Bronchial epithelial cell (primary cell): Measurements from ENCODE around the gene FNIP2. TPM values are rescaled to one million over a fixed set of nuclear protein-coding genes. Genes with fewer than 3 reads are reported as not detected.

Experiments used
- DNase-seq: peaks from one replicate; pipeline ENCODE4 v3.0.0-alpha.2; 2010; ENCODE audit warnings: low read depth
- FAIRE-seq: peaks from 2 replicates; lab custom pipeline; 2011; peaks lifted over from hg19 to GRCh38; lab: Jason Lieb, UNC
- H3K27me3 ChIP-seq: 2 replicates; pipeline ENCODE4 v1.5.1; 2011; ENCODE audit warnings: low read length; ENCODE audit not compliant: control insufficient read depth, insufficient read depth
- H3K36me3 ChIP-seq: 2 replicates; pipeline ENCODE4 v1.5.1; 2011; ENCODE audit warnings: low read length; ENCODE audit not compliant: control insufficient read depth, insufficient read depth
- H3K4me3 ChIP-seq: 2 replicates; pipeline ENCODE4 v1.5.1; 2011; ENCODE audit warnings: mild to moderate bottlenecking, low read depth, low read length, control low read depth
- total RNA-seq: library from RNA; depleted of rRNA; stranded (reverse); fragments of >200 nt; gene quantifications from 2 replicates; pipeline ENCODE4 v1.2.1, GENCODE V29; 2014
- TF ChIP-seq, protein P1 (sequence below): IDR thresholded peaks from 2 replicates; pipeline ENCODE4 v1.5.1; 2011; ENCODE audit warnings: mild to moderate bottlenecking, moderate library complexity, low read length, control low read depth, inconsistent platforms; ENCODE audit not compliant: insufficient read depth, severe bottlenecking

Gene FNIP2
- total RNA-seq, 1 donor from 2014 or later: 16.6 TPM

DNA sequence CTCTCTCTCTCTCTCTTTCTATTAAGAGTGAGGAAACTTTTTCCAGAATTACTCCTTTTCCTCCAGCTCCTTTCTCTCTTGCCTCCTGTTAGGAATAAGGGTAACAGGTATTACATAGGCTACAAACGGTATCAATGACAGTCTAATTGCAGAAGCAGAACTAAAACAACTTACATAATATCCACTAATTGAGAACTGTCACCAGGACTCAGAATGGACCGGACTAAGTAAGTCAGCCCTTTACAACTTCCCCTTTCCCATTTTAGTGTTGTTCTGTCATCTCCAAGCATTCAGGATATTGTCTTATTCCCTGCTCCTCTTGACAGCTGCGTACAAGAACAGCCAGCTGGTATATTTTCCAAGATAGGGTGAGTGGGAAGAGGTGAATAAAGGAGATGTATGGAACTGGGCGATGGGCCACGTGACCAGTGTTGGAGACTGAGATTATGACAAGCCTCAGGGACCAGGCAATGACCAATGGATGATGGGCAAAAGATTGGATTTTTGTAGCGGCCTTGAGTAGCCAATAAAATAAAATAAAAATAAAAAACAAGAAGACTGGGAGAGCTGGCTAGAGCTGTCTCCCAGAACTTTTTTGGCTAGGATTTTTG lies 2.3 kb upstream of the FNIP2 start:
- H3K36me3 ChIP-seq: no peaks in the 10 kb centered on the region
- no peak for DNase-seq
- FAIRE-seq: no peak
- H3K27me3 ChIP-seq: no peaks in the 10 kb centered on the region
- H3K4me3 ChIP-seq: no peak overlapping the region
- TF ChIP-seq, protein P1, sequence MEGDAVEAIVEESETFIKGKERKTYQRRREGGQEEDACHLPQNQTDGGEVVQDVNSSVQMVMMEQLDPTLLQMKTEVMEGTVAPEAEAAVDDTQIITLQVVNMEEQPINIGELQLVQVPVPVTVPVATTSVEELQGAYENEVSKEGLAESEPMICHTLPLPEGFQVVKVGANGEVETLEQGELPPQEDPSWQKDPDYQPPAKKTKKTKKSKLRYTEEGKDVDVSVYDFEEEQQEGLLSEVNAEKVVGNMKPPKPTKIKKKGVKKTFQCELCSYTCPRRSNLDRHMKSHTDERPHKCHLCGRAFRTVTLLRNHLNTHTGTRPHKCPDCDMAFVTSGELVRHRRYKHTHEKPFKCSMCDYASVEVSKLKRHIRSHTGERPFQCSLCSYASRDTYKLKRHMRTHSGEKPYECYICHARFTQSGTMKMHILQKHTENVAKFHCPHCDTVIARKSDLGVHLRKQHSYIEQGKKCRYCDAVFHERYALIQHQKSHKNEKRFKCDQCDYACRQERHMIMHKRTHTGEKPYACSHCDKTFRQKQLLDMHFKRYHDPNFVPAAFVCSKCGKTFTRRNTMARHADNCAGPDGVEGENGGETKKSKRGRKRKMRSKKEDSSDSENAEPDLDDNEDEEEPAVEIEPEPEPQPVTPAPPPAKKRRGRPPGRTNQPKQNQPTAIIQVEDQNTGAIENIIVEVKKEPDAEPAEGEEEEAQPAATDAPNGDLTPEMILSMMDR: no peak

DNA sequence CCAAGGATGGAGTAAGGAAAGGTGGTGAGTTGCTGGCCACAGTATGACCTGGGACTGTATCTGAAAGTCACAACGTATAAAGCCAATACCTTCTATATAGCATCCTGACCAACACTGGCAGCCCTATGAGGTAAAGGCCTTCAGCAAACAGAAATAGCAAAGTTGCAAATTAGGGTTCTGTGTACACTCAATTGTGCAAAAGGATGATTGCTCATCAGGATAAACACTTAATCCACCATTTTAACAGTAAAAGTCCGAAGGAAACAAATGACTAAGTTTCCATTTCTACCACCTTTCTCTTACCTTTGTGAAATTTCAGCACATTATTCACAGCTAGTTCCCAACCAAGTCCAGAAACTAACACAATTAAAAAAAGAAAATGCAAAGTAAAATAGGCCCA lies 1.4 kb upstream of the FNIP2 start:
- no peak overlapping the region for H3K4me3 ChIP-seq
- no peaks in the 10 kb centered on the region for H3K36me3 ChIP-seq
- TF ChIP-seq, protein P1: no peak
- FAIRE-seq: no peak
- H3K27me3 ChIP-seq: no peaks in the 10 kb centered on the region
- peak; percentile 49 for DNase-seq

DNA sequence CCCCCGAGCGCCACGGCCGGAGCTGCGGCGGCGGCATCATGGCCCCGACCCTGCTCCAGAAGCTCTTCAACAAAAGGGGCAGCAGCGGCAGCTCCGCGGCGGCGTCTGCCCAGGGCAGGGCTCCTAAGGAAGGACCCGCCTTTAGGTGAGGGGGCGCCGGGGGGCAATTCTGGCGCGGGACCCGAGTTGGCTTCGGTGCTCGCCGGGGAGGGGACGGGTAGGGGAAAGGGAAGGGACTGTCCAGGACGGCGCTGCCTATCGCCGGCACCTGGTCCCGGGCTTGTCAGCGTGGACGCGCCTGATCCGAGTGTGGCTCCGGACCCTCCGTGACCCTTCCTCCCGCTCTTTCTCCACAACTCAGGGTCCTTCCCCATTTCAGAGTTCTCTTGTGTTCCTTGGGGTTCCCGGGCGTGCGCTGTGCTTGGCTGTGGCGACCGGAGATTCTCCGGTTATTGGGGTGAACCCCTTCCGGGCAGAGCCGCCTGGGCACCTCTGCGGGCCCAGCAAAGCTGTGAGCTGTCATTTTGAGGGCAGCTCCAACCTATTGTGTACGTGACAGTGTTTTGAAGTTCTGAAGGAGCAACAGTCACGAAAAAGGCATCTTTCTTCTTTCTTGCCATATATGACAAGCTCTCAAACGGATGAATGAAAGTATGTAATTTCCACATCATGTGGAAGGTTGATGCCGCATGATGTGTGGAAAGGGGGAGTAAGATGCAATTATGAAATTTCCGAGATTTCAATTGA lies 522 bp downstream of the FNIP2 start:
- no peaks in the 10 kb centered on the region for H3K36me3 ChIP-seq
- H3K27me3 ChIP-seq: no peaks in the 10 kb centered on the region
- TF ChIP-seq, protein P1: no peak
- DNase-seq (peak; percentile 45), FAIRE-seq (no peak)
- H3K4me3 ChIP-seq: peak overlapping the region; percentile 95

DNA sequence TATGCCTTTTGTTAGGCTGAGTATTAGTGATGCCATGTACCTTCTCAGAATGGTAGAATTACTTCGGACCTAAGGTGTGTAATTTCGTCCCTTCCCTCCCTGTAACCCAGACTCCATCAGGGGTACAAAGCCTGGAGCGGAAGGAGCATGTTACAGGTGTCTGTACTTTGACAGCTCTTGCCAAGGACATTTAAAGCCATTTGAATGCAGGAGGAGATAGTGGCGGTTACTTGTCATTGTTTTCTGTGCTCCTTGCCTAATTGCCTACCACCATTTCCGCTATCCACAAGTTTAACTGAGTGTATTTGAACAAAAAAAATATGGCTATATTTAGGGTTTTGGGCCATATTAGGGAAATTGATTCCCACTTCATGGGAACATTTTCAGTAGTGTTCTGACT lies 1.8 kb downstream of the FNIP2 start:
- Histone ChIP-seq H3K27me3 (no peaks in the 10 kb centered on the region), H3K36me3 (no peaks in the 10 kb centered on the region), H3K4me3 (no peak overlapping the region)
- TF ChIP-seq, protein P1: no peak
- DNase-seq: no peak
- FAIRE-seq: no peak

DNA sequence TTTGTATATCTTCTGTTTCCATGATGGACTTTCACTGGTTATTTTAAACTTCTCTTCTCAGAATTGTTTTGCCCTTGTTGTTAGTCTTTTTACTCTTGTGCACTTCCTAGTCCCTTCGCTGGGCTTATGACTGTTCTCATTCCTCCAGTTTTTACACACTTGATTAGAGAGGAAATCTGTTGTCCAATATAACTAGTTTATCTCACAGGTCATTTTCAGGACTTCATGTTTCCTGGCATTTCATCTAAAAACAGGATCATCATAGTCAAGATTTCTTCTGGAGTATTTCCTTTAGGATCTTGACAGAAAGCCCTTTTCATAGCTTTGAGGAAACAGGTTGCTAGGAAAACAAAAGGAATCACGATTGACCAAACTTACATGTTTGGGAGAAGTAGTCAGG lies 3.0 kb downstream of the FNIP2 start:
- no peak for DNase-seq
- FAIRE-seq: peak; percentile 55
- TF ChIP-seq, protein P1: no peak

More for the DNA sequence above, 3.0 kb downstream of the FNIP2 start:
- Histone ChIP-seq H3K36me3 (no peaks in the 10 kb centered on the region), H3K27me3 (no peaks in the 10 kb centered on the region), H3K4me3 (no peak overlapping the region)
